Uterus (tissue), 2 donors: Measurements from ENCODE around the gene MOB4.

ENCODE experiments used
- CTCF ChIP-seq, 4 experiments: fragments of 200-600 bp in 2 of 4; fragments of 450-650 bp in 2 of 4; sonication (generic) in 2 of 4; IDR thresholded peaks; one replicate each; pipeline ENCODE4 v1.5.1; 2016 to 2019; ENCODE audit warnings: antibody characterized with exemption in 4 of 4, mild to moderate bottlenecking in 2 of 4, moderate library complexity in 1 of 4
- POLR2A ChIP-seq, 2 donors: fragments of 450-650 bp; IDR thresholded peaks; one replicate each; pipeline ENCODE4 v1.6.1; 2016; ENCODE audit warnings: antibody characterized with exemption in 2 of 2, mild to moderate bottlenecking in 1 of 2, moderate library complexity in 1 of 2

- TF ChIP-seq CTCF (IDR thresholded peaks at IDR 0.05): no peak
- no peak for TF ChIP-seq POLR2A (IDR thresholded peaks at IDR 0.05)
Measured at GRCh38 chr2:197500503-197501131, 15.2 kb upstream of the MOB4 start.
